Measurements from ENCODE around the gene UBAC2.

The UBAC2 gene

GRCh38 chr13:99393791-99394735 lies 193.4 kb downstream of the UBAC2 start:
- TF ChIP-seq ZFX (IDR thresholded peaks at IDR 0.05), result no peak
- no peak for TF ChIP-seq CTCF (conservative IDR thresholded peaks at IDR 0.05)
- H3K27ac ChIP-seq, result no peak overlapping the region

- H3K27ac ChIP-seq, result no peak overlapping the region
- TF ChIP-seq CTCF (conservative IDR thresholded peaks at IDR 0.05) (no peak), ZFX (IDR thresholded peaks at IDR 0.05) (no peak)
Measured at GRCh38 chr13:99395436-99395835, 194.8 kb downstream of the UBAC2 start.

- TF ChIP-seq ZFX (IDR thresholded peaks at IDR 0.05) (no peak), CTCF (conservative IDR thresholded peaks at IDR 0.05) (no peak)
- H3K27ac ChIP-seq, result no peak overlapping the region
Measured at GRCh38 chr13:99396446-99396845, 195.8 kb downstream of the UBAC2 start.

GRCh38 chr13:99398071-99398470 lies 197.4 kb downstream of the UBAC2 start:
- TF ChIP-seq CTCF (conservative IDR thresholded peaks at IDR 0.05), result no peak
- no peak overlapping the region for H3K27ac ChIP-seq

- H3K27ac ChIP-seq, result no peak overlapping the region
- TF ChIP-seq ZFX (IDR thresholded peaks at IDR 0.05) (no peak), CTCF (conservative IDR thresholded peaks at IDR 0.05) (no peak)
Measured at GRCh38 chr13:99398916-99399622, 198.4 kb downstream of the UBAC2 start.

- H3K27ac ChIP-seq, result no peak overlapping the region
- no peak for TF ChIP-seq CTCF (conservative IDR thresholded peaks at IDR 0.05)
- no peak for TF ChIP-seq ZFX (IDR thresholded peaks at IDR 0.05)
Measured at GRCh38 chr13:99399623-99399974, 198.9 kb downstream of the UBAC2 start.

- H3K27ac ChIP-seq, result no peak overlapping the region
Measured at GRCh38 chr13:99403458-99403971, 202.9 kb downstream of the UBAC2 start.

More at GRCh38 chr13:99403458-99403971, 202.9 kb downstream of the UBAC2 start:
- TF ChIP-seq CTCF (conservative IDR thresholded peaks at IDR 0.05) (no peak), ZFX (IDR thresholded peaks at IDR 0.05) (no peak)
